Endothelial cell (in vitro differentiated cells): Measurements from ENCODE around the gene LAMA2. TPM values are rescaled to one million over a fixed set of nuclear protein-coding genes. Genes with fewer than 3 reads are reported as not detected.

Experiments
- DNase-seq: peaks from one replicate; pipeline ENCODE4 v3.0.0; 2021; ENCODE audit warnings: low spot score
- H3K27ac Mint-ChIP-seq: one replicate; pipeline ENCODE4 v1.8.0; 2021; ENCODE audit warnings: mixed read lengths, inconsistent platforms; ENCODE audit not compliant: unreplicated experiment
- H3K27me3 Mint-ChIP-seq: one replicate; pipeline ENCODE4 v1.8.0; 2021; ENCODE audit warnings: mild to moderate bottlenecking, moderate library complexity, mixed read lengths, inconsistent platforms; ENCODE audit not compliant: unreplicated experiment
- H3K36me3 Mint-ChIP-seq: one replicate; pipeline ENCODE4 v1.8.0; 2021; ENCODE audit warnings: mild to moderate bottlenecking, low read depth, mixed read lengths, inconsistent platforms; ENCODE audit not compliant: unreplicated experiment
- H3K4me1 Mint-ChIP-seq: one replicate; pipeline ENCODE4 v1.8.0; 2021; ENCODE audit warnings: mild to moderate bottlenecking, mixed read lengths, inconsistent platforms; ENCODE audit not compliant: unreplicated experiment
- H3K4me3 Mint-ChIP-seq: one replicate; pipeline ENCODE4 v1.8.0; 2021; ENCODE audit warnings: mild to moderate bottlenecking, mixed read lengths, inconsistent platforms; ENCODE audit not compliant: unreplicated experiment
- H3K9me3 Mint-ChIP-seq: one replicate; pipeline ENCODE4 v1.8.0; 2021; ENCODE audit warnings: mixed read lengths, inconsistent platforms; ENCODE audit not compliant: unreplicated experiment
- total RNA-seq: library from RNA; stranded (reverse); fragmentation: NEBNext Ultra II Directional; extraction: Animal tissue kit (Norgen Biotek cat#: 25700); gene quantifications from one replicate; pipeline ENCODE4 v1.2.1, GENCODE V29; 2021; ENCODE audit not compliant: unreplicated experiment
- TF ChIP-seq, protein P1 (sequence below): fragments of 200-600 bp; sonication (generic); IDR thresholded peaks from one replicate; pipeline ENCODE4 v1.5.0; 2021; ENCODE audit warnings: antibody characterized with exemption; ENCODE audit not compliant: unreplicated experiment

LAMA2 gene
- total RNA-seq, 1 donor from 2014 or later, result 2.0 TPM

DNA sequence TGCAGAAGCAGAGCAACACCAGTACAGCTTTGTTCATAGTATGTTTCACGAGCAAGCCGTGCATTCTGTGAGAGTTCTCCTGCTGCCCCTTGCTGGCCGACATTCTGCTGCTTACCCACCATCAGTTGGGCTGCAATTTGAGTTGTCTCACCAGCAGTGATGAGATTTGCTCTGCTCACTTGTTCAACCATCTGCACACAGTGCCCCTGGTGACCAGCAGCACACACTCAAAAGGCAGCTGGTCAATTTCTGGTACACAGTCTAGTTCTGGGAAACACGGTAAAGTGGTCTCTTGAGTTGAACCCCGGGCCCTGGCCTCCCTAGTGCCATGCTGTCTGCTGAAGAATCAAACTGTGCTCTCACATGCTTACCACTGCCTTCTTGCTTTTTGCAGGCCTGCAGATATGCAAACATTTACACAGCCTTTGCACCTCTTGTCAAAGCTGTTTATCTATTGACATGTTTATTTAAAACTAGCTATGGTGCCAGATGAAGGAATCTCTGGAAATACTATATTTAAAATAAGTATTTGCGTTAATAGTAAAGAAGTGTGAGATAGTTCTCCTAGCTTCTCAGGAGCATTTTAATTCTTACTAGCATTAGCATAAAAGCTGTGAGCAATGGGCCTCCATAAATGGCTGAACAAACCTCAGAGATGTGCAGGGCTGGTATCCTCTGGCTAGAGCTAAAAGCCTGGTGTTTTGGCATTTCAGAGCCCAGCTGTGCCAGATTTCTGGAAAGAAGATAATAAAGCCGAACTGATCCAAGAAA, 592.7 kb downstream of the LAMA2 start:
- H3K27ac Mint-ChIP-seq, result no peak overlapping the region
- no peaks in the 10 kb centered on the region for H3K9me3 Mint-ChIP-seq
- H3K4me1 Mint-ChIP-seq, result peaks cover 8% of the 10 kb centered on the region
- H3K36me3 Mint-ChIP-seq, result no peaks in the 10 kb centered on the region
- TF ChIP-seq, protein P1, sequence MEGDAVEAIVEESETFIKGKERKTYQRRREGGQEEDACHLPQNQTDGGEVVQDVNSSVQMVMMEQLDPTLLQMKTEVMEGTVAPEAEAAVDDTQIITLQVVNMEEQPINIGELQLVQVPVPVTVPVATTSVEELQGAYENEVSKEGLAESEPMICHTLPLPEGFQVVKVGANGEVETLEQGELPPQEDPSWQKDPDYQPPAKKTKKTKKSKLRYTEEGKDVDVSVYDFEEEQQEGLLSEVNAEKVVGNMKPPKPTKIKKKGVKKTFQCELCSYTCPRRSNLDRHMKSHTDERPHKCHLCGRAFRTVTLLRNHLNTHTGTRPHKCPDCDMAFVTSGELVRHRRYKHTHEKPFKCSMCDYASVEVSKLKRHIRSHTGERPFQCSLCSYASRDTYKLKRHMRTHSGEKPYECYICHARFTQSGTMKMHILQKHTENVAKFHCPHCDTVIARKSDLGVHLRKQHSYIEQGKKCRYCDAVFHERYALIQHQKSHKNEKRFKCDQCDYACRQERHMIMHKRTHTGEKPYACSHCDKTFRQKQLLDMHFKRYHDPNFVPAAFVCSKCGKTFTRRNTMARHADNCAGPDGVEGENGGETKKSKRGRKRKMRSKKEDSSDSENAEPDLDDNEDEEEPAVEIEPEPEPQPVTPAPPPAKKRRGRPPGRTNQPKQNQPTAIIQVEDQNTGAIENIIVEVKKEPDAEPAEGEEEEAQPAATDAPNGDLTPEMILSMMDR, result no peak
- H3K4me3 Mint-ChIP-seq, result no peak overlapping the region
- no peak for DNase-seq
- no peaks in the 10 kb centered on the region for H3K27me3 Mint-ChIP-seq

DNA sequence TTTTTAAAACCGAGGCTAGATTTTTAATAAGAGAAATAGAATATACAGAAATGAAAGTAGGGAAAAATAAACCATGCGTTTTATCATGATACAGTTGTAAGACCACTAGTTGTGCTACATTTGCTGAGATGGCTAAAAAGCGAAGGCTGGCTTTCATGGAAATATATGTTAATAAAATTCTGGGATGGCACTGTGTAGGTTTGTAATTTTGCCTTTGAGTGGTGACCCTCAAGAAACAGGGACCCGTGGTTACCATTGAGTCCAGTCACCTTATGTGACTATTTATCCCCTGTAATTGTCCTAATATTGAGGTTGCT, 593.3 kb downstream of the LAMA2 start:
- Mint-ChIP-seq H3K4me3 (no peak overlapping the region), H3K4me1 (peaks cover 8% of the 10 kb centered on the region), H3K9me3 (no peaks in the 10 kb centered on the region), H3K36me3 (no peaks in the 10 kb centered on the region), H3K27me3 (no peaks in the 10 kb centered on the region), H3K27ac (no peak overlapping the region)
- no peak for DNase-seq
- TF ChIP-seq, protein P1, result no peak

DNA sequence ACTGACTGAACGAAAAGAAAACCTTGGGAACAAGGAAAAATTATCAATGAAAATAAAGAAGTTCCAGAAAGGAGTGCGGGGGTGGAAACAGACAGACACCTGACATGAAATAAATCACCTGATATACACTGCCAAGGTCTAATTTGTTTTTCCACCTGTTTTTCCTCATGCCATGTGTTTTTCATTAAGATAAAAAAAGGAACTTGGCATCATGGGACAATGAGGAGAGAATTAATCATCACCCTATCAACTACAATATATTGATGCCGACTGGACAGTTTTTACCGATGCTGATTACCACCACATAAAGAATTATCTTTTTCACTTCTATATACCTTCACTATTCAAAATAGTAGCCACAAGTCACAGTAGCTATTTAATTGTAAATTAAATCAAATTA, 593.9 kb downstream of the LAMA2 start:
- H3K4me1 Mint-ChIP-seq, result peaks cover 8% of the 10 kb centered on the region

DNA sequence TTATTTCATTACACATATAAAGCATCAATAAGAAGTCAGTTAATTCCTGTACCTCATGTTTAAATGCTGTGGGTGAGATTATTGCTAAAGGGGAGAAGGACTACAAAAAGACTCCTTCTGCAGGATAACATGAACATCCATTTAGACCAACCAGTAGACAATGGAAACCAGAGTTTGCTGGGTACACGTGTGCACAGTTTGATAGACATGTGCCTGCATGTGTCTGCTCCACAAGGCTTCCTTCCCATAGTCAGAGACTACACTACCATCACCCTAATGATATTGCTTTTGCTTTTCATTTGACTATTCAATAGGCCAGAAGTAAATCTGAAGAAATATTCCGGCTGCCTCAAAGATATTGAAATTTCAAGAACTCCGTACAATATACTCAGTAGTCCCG, 595.4 kb downstream of the LAMA2 start:
- Mint-ChIP-seq H3K27me3 (no peaks in the 10 kb centered on the region), H3K4me1 (no peaks in the 10 kb centered on the region), H3K9me3 (no peaks in the 10 kb centered on the region), H3K36me3 (no peaks in the 10 kb centered on the region), H3K4me3 (no peak overlapping the region), H3K27ac (no peak overlapping the region)
- no peak for DNase-seq
- TF ChIP-seq, protein P1, result no peak

More for the DNA sequence above, 593.9 kb downstream of the LAMA2 start:
- Mint-ChIP-seq H3K4me3 (no peak overlapping the region), H3K9me3 (no peaks in the 10 kb centered on the region), H3K36me3 (no peaks in the 10 kb centered on the region), H3K27ac (no peak overlapping the region), H3K27me3 (no peaks in the 10 kb centered on the region)
- no peak for DNase-seq
- TF ChIP-seq, protein P1, result no peak

DNA sequence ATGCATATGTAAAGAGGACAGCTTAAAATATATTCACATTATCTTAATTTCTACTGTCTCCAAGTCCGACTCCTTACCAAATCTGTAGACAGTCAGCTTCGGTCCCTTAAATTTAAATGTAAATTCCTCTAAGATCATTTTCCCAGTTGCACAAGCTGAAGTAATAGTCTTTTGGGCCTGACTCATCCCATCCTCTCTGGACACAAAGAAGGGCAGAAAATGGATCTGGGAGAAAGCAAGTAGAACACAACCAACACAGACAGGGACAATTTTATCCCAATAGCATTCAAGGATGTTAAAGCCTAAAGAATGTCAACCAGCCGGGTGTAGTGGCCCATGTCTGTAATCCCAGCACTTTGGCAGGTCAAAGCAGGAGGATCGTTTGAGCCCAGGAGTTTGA, 598.8 kb downstream of the LAMA2 start:
- no peaks in the 10 kb centered on the region for H3K36me3 Mint-ChIP-seq
- DNase-seq, result no peak
- no peaks in the 10 kb centered on the region for H3K4me1 Mint-ChIP-seq
- no peak overlapping the region for H3K4me3 Mint-ChIP-seq
- no peak overlapping the region for H3K27ac Mint-ChIP-seq
- no peaks in the 10 kb centered on the region for H3K9me3 Mint-ChIP-seq
- no peaks in the 10 kb centered on the region for H3K27me3 Mint-ChIP-seq
- TF ChIP-seq, protein P1, result no peak
